Breast epithelium (tissue), 3 donors: ENCODE measurements around the gene CMTM7.

Experiments
- CTCF ChIP-seq, 3 donors: fragments of 450-650 bp; IDR thresholded peaks; one replicate each; pipeline ENCODE4 v1.5.1; 2016 to 2017; ENCODE audit warnings: antibody characterized with exemption in 3 of 3, mild to moderate bottlenecking in 3 of 3, moderate library complexity in 3 of 3
- POLR2AphosphoS5 ChIP-seq, 3 donors: sonication (generic); formaldehyde crosslinking; IDR thresholded peaks; one replicate each; pipeline ENCODE4 v1.6.1; 2017; ENCODE audit warnings: antibody characterized with exemption in 3 of 3

GRCh38 chr3:32502118-32502945 is 110.7 kb downstream of the CMTM7 start, which contains the start of gene CMTM6:
- peak in 2 of 3 donors; percentile 30 to 57 for TF ChIP-seq POLR2AphosphoS5 (IDR thresholded peaks at IDR 0.05)
- no peak for TF ChIP-seq CTCF (IDR thresholded peaks at IDR 0.05)
